GM10847 (cell line): ENCODE measurements around the gene HCAR1.
"Not testable (repeated sequence)": the region's sequence is repeated elsewhere in the genome, so short reads cannot be mapped to it uniquely, and the experiment has no call there.

Experiments used
- POLR2A ChIP-seq: IDR thresholded peaks from 2 replicates; pipeline ENCODE4 v1.6.1; 2011; ENCODE audit not compliant: insufficient read length; ENCODE audit errors: extremely low read depth

The HCAR1 gene

DNA sequence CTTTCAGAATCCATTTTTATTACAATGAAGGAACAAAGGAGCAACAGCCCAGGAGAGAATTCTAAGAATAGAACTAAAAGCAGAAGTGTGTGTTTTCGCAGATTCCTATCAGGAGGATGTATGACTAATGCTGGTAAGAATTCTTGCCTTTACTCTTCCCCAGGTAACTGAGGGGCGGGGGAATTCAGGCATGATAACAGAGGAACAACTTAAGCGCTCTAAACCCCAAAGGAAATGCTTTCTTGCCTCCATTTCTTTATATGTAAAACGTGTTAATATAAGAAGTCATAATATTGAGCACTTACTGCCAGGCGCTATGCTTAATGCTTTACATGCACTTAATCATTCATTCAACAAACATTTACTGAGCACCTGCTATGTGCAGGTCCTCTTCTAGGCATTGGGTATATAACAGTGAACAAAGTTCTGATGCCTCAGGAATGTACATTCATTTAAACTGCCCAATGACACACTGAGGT lies 4.5 kb downstream of the HCAR1 start:
- no peak for TF ChIP-seq POLR2A

DNA sequence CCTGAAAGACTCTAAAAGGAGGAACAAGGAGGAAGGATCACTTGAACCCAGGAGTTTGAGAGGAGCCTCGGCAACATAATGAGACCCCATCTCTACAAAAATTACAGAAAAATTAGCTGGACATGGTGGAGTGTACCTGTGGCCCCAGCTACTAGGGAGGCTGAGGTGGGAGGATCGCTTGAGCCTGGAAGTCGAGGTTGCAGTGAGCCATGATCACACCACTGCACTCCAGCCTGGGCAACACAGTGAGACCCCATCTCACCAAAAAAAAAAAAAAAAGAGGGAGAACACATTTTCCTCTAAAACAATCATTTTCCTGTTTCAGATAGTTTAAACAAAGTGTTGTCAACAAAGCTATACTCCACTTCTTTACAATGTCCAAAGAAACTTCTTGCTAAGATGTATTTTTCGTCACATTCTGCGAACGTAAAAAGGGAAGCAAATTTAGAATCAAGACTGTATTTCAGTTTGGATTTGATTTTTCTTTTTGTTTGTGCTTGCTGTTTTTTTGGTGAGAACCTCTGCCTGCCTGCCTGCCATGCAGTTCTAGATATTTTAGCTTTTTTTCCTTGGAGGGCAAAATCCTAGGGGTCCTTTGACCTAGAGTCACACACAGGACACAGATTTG lies 5.1 kb downstream of the HCAR1 start:
- TF ChIP-seq POLR2A, result no peak

DNA sequence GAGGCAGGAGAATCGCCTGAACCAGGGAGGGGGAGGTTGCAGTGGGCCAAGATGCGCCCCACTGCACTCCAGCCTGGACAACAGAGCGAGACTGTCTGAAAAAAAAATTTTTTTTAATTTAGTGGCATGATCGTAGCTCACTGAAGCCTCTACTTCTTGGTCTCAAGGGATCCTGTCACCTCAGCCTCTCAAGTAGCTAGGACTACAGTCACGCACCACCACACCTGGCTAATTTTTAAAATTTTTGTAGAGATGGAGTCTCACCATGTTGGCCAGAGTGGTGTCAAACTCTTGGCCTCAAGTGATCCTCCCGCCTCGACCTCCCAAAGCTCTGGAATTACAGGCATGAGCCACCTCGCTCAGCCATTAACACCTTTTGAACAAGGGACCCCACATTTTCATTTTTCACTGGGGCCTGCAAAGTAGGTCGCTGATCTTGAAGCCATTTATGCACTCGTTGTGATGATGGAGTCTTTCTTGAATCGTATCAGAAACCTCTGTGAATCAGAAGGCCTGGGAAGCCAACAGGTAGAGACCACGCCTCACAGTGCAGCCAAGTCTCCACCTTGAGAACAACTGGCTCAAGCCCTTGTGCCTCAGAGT lies 5.9 kb downstream of the HCAR1 start:
- TF ChIP-seq POLR2A, result no peak

DNA sequence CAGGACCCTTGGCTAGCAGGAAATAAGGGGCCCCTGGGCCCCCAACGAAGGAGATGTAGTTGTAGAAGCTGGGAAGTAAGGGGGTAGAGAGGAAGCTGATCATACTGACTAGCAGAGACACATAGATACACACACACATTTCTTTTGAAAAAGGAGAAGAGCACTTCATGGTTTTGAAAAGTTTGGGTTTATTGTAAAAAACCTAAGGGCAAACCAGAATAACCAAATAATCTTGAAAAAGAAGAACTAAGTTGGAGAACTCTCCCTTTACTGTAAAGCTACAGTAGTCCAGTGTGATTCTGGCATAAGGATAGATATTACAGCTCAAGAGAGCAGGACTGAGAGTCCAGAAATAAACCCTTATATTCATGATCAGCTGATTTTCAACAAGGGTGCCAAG lies 8.3 kb downstream of the HCAR1 start:
- TF ChIP-seq POLR2A, result no peak

DNA sequence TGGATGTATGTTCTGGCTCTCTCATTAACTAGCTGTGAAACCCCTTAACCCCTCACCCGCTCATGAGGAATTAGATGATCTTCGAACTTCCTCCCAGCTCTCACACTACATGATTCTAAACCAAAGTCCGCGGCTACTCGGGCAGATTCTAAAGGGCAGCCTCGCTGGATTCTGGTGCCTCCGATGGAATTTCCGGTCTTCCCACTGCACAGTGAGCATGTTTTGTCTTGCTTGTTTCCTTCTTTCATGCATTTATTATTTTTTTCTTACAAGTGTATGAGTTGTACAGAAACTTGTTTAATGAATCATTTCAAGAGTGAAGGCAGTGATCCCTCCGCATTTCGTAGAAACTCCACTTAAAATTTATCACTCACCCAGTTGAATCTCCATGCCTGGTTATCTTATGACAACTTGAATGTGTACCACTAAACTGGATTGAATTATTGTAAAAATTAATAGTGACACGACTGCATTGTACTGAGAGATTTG lies 9.5 kb downstream of the HCAR1 start:
- TF ChIP-seq POLR2A, result no peak

DNA sequence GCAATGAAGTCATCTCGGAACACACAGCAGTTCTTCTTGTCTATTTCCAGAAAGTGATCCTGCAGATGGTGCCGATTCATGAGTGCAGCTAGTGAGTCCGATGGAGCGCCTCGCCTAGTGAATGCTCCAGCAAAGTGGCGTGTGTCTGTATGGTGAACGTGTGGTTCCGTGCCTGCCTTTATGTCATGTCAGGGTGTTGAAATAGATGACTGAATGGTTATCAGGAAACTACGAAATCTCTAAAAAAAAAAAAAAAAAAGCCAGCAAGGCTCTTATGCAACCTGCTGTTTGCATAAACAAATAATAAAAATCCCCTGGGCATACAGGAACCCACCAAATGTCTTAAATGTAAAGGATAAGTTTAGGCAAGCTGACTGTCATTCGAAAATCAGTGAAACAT lies 14.0 kb downstream of the HCAR1 start, which contains the start of gene HCAR3:
HCAR3 (minus strand) TSS at position 154 of the 400 bp plus-strand sequence; CDS start at position 80, 74 bp downstream.
- not testable (repeated sequence) for TF ChIP-seq POLR2A

DNA sequence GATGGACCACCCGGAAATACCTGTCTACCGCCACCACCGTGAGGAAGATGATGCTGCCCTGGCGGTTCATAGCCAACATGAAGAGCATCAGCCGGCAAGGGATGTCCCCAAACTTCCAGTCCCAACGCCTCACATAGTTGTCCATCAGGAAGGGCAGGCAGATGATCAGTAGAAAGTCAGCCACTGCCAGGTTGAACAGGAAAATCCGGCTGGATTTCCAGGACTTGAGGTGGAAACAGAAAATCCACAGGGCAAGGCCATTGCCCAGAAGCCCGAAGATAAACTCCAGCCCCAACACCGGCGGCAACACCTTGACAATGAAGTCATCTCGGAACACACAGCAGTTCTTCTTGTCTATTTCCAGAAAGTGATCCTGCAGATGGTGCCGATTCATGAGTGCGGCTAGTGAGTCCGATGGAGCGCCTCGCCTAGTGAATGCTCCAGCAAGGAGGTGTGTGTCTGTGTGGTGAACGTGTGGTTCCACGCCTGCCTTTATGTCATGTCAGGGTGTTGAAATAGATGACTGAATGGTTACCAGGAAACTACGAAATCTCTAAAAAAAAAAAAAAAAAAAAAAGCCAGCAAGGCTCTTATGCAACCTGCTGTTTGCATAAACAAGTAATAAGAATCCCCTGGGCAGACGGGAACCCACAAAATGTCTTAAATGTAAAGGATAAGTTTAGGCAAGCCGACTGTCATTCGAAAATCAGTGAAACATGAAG lies 27.6 kb downstream of the HCAR1 start, which contains the start of gene HCAR2:
HCAR2 (minus strand) TSS at position 468 of the 722 bp plus-strand sequence; CDS start at position 394, 74 bp downstream.
- not testable (repeated sequence) for TF ChIP-seq POLR2A

DNA sequence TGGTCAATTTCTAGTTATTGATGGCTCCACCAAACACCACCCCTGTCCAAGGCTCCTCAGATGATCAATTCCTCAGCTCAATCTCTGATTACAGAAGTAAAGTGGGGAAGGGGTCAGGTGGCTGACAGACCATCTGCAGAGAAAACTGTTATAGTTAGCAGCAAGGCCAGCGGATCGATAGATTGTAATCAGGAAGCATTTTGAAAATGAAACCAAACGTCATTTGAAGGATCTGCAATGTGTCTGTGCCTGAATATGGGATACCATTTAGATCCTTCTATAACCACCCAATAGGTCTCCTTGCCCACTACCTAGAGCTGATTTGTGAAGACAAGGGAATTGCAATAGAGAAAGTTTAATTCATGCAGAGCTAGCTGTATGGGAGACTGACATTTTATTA lies 39.1 kb downstream of the HCAR1 start:
- no peak for TF ChIP-seq POLR2A

DNA sequence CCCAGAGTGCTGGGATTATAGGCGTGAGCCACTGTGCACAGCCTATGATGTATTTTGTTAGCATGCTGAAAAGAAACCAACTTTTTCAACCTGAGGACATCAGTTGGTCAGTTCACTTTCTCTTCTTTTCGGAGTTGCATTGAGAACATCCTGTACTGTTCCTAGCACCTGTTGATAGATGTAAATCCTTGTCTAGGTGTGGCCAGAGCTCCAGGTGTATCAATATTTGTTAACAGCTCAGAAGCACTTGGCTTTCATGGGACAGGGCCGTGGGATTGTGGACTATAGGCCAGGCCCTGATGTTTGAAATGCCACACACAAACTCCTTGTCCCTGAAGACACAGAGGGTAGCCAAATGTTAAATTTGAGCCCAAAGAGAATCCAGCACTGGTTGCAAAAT lies 42.4 kb downstream of the HCAR1 start:
- TF ChIP-seq POLR2A, result no peak

DNA sequence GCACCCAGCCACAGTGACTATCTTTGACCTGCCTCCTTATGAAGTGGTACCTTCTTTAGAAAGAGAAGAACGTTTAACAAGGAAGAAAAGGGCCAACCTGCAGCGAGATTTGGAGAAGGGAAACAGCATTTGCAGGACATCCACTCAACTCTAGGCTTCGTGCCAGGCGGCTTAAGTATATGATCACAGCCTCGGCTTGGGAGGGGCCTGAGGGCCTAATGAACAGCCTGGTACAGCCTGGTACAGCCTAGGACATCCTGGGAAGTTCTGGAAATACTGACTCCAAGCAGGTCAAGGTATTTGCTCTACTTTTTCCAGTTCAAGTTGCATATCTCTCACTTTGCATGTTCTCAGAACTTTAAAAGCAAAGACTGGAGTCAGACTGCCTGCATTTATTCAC lies 43.6 kb downstream of the HCAR1 start:
- TF ChIP-seq POLR2A, result no peak

DNA sequence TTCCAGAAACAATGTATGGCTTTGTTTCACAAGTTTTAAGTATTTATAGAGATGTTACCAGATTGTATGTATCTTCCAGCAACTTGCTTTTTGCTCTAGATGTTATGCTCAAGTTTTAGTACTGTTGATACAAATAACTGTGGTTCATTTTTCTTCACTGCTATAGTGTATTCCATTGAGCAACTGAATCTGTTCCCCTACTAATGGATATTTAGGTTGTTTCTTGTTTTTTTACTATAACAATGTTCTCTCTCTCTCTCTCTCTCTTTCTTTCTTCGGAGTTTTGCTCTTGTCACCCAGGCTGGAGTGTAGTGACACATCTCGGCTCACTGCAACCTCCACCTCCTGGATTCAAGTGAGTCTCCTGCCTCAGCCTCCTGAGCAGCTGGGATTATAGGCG lies 44.1 kb downstream of the HCAR1 start:
- no peak for TF ChIP-seq POLR2A

DNA sequence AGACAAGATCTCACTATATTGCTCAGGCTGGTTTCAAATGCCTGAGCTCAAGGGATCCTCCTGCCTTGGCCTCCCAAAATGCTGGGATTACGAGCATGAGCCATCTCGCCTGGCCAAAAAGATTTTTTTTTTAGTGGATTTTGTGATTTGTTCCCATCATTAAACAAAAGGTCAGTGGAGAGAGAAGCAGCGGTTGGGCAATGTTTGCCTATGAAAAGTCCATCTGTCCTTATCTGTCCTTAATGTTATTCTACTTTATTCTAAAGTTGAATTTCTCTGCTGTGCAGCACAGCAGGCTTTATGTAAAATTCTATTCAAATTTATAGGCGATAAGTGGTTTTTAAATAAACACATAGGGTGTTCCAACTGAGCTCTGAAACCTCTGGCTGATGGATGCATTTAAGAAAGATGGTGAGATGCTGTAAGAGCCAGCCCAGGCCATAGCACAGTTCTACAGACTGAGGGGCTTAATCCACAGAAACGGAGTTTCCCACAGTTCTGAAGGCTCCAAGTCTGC lies 46.3 kb downstream of the HCAR1 start:
- TF ChIP-seq POLR2A, result no peak

DNA sequence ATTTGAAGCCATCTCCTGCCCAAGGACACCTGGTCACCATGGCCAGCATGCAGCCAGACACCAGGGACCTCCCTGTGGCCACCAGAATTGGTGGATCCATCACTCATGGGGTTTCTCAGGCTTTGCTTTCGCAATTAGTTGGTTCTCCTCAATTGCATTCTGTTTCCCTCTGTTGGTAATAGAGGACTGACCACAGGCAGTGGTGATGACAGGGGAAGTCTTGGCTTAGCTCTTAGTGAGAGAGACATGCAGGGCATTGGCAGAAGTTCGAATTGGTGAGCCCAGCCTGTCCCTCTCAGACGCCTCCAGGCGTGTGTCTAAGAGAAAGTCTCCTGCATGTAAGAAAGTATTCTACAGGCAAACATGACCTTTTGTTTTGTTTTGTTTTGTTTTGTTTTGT lies 48.8 kb downstream of the HCAR1 start:
- no peak for TF ChIP-seq POLR2A
